HuH-7 (cell line): Measurements from ENCODE around the gene ANGEL2.
"Not testable (repeated sequence)": the region's sequence is repeated elsewhere in the genome, so short reads cannot be mapped to it uniquely, and the experiment has no call there.

Source experiments
- DNase-seq: peaks from one replicate; pipeline ENCODE4 v3.0.0; 2011; ENCODE audit warnings: low spot score

Gene ANGEL2

DNA sequence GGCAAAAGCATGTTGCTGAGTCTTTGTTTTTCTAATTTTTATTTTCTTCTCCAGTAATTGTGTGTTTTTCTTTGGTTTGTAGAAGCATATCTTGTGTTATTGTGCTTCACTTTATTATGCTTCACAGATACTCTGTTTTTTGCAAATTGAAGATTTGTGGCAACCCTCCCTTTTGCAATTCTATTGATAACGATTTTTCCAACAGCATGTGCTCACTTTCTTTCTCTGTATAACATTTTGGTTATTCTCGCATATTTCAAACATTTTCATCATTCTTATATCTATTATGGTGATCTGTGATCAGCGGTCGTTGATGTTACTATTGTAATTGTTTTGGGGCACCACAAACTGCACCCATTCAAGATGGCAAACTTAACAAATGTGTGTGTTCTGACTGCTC lies 3.8 kb upstream of the ANGEL2 start:
- no peak for DNase-seq

DNA sequence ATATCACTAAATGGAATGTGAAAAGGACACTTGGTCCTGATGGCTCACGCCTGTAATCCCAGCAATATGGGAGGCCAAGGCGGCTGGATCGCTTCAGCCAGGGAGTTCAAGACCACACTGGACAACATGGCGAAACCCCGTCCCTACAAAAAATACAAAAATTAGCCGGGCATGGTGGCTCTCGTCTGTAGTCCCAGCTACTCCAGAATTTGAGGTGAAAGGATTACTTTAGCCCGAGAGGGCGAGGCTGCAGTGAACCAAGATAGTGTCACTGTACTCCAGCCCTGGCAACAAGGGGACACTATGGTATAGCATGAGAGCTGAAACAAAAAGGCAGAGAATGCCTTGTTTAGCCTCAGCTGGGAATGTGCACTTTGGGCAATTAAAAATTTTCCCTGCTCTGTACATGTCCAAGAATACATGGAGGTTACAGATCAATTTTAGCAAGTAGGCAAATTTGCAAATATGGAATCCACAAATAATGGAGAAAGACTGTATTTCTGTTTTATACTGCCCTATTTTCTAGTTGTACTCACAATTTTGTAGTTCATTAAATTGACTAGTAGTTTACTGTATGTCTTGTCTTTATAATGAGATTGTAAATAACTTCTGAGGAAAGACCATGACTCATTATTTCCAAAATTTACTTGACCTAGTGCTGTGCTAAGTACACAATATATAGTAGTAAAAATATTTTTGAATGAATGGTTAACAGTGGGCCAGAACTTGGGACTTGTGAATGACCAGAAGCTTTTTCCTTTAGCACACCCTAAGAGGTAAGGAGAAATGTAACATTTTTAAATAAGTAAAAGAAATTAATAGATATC lies 2.0 kb upstream of the ANGEL2 start:
- DNase-seq = no peak

DNA sequence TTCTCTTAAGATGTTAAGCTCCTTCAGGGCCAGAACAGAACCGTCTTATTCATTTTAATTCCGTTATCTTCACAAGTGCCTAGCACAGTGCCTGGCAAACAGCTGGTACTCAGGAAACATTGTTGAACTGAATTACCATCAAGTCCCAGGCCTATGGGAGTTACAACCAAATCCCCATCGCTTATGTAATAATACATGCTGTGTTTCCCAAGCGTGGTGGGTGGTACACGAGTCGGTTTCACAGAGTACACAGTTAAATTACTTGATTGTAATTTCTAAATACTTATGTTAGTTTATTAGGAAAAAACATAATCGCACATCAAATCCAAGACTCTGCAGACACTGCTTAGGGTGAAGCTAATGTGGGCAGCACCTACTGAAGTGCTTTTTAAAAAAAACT lies 1.0 kb downstream of the ANGEL2 start:
- DNase-seq = peak; percentile 15

DNA sequence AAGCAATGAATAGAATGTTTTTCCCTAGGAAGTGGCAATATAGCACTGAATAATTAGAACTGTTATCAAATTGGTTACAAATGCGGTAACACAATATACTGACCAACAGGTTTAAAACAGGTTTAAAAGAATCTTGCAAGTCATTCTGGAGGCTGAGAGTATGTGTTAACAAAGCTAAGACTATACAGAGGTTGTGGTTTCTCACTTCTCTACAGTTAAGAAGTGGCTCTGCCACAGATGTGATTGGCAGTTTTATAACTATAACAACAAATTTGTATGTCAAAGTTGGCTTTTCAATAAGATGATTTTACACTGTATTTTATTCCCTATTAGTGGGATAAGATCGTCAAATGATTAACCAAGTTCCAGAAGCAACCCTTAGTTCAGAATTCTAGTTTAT lies 7.1 kb downstream of the ANGEL2 start:
- no peak for DNase-seq

DNA sequence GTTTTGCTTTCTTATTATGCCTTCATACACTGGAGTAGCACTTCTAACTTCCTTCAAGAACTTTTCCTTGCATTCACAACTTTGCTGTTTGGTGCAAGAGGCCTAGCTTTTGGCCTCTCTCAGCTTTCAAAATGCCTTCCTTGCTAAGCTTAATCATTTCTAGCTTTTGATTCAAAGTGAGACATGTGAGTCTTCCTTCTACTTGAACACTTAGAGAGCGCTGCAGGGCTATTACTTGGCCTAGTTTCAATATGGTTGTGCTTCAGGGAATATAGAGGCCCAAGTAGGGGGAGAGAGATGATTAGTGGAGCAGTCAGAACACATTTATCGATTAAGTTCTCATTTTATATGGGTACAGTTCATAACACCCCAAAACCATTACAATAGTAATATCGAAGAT lies 12.4 kb downstream of the ANGEL2 start:
- no peak for DNase-seq

DNA sequence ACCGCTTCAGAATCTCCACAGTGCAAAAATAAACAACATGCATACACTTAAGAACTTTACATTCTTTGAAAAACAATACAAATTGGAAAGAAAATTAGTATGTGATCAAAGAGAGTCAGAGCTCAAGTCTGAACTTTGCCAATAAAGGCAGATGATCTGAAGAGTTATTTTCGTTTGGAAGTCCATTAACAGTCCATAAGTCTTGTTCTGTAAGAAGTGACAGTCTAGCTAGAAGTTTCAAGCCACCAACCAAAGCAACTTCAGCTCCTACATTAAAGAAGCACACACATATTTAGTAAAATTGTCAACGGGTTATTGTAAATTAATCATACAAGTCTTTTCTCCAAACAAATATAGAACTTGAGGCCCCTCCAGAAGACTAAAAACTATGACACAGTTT lies 20.7 kb downstream of the ANGEL2 start:
- no peak for DNase-seq

DNA sequence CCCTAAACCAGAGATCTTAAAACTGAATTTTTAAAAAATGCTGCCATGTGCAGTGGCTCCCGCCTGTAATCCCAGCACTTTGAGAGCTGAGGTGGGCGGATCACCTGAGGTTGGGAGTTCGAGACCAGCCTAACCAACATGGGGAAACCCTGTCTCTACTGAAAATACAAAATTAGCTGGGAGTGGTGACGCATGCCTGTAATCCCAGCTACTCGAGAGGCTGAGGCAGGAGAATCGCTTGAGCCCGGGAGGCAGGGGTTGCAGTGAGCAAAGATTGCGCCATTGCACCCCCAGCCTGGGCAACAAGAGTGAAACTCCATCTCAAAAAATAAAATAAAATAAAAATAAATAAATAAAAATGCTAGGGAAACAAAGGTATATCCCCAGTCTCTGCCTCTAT lies 21.7 kb downstream of the ANGEL2 start:
- DNase-seq = not testable (repeated sequence)

DNA sequence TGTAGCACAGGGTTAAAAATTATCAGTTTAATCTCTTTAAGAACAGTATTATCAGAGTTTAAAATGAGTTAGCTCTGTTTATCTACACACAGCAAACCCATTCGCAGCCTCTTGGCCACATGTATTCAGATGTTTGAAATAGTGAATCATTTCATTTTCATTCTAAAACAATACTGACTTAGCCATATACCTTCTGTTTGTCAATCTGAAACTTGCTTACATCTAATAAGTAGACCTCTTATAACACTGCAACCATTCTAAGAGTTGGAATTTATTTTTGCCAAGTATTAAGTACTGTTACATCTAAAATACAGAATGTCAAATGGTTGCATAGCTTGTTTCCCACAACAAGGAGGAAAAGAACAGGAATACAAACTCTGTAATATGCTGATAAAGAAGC lies 25.4 kb downstream of the ANGEL2 start:
- no peak for DNase-seq

DNA sequence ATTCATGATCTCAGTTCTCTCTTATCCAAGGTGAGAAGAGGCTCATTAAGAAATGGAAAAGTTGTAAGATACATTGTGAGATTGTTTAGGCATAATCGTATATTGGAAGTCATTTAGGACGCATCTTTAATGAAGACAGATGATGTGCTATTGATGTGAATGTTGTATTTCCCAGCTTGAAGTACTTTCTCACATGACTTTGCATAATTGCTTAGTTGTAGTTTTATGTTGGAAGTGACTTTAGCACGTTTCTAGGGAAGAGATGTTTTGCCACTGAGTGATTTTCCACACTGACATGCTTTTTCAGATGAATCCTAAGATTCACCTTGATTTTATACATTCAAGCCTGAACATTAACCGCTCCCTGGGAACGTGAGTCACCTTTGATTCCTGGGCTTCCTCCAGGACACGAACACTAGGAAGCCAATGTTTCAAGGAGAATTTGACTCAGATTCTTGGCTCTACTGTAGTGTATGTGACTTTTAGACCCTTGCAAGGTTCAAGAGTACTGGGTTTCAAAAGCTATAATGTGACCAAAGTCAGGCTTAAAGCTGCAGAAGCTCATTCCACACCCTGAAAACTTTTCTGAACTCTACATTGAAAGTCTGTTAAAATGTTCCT lies 27.9 kb downstream of the ANGEL2 start:
- DNase-seq = no peak

DNA sequence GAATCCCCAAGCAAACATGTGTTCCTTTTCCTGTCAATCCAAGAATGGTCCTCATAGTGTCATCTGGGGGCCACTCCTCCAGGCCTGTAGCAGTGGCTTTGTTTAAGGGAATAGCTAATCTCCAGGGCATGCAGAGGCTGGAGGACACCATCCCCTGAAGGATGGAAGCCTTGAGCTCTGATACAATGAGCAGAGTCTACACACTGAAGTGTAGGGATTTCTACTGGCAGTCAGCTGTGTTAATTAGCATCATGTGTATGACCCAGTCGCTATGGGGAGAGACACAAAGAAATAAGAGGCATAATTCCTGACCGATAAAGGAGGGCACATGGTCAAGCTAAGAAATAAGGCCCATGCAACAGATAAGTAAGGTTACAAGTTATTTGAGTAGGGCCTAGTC lies 29.1 kb downstream of the ANGEL2 start:
- no peak for DNase-seq

DNA sequence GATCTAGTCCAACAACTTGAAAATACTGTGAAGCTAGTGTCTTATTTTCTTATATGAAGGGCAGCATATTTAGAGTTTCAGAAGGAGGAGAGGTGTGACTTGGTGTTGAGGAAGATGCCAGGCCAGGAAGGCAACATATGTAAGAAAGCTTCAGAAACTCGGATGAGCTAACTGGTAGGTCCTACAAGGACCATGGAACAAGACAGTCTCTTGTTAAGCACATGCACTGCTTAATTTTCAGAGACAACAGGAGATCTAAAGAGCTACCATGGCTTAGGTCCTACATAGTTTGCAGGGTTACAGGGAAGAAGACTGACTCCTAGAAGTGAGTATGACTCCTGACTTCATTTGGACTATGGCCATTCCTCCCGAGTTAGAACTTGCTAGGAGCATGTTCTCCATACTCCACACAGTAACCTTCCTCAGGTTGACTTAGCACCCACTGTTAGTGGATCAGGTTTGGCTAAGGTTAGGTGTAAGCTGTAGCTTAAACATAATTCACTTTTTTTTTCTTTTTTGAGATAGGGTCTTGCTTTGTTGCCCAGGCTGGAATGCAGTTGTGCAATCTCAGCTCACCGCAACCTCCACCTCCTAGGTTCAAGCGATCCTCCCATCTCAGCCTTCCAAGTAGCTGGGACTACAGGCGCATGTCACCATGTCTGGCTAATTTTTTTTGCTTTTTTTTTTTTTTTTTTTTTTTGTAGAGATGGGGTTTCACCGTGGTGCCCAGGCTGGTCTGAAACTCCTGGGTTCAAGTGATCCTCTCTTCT lies 31.0 kb downstream of the ANGEL2 start:
- DNase-seq = no peak

DNA sequence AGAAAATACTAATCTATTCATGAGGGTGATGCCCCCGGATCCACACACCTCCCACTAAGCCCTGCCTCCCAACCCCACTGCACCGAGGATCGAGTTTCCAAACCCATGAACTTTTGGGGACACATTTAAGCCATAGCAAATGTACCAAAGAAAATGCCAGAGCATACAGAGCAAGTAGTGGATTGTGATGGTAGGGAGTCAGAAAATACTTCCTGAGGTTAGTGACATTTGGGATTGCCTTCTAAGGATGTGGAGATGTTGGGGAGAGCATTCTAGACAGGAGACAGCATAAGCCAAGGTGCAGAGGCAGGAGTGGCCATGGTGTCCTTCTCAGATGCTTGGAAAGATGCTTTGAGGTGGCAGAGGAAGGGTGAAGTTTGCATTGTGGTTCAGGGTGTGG lies 32.2 kb downstream of the ANGEL2 start:
- DNase-seq = no peak

DNA sequence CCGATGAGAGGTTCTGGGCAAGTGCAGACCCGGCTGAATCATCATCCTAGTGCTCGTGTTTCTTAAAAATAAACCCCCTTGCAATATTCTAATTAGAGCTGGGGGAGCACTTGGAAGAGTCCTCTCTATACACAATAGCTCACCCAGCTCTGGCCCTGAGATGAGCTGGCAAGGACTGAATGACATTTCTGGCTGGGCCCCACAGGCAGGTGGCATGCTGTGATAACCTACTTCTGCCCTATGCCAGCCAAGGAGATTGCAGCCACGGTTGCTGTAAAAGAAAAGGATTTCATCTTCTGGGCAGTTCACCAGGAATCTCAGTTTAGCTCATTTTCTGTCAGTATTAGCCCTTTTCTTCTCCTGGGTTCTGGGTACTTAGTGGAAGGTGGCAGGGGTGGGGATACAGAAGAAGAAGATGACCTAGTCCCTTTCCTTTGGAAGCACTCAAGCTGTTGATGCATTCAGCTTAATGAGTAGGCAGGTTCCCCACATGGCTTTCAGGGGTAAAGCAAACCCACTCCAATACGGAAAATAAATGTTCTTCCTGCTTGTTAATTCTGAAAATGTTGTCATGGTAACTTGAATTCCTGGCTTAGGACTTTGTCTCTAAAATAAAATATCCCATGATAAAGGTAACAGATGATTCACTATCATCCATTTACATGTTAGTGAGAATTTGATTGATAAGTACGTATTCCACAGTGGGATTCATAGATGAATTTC lies 33.1 kb downstream of the ANGEL2 start:
- DNase-seq = no peak

DNA sequence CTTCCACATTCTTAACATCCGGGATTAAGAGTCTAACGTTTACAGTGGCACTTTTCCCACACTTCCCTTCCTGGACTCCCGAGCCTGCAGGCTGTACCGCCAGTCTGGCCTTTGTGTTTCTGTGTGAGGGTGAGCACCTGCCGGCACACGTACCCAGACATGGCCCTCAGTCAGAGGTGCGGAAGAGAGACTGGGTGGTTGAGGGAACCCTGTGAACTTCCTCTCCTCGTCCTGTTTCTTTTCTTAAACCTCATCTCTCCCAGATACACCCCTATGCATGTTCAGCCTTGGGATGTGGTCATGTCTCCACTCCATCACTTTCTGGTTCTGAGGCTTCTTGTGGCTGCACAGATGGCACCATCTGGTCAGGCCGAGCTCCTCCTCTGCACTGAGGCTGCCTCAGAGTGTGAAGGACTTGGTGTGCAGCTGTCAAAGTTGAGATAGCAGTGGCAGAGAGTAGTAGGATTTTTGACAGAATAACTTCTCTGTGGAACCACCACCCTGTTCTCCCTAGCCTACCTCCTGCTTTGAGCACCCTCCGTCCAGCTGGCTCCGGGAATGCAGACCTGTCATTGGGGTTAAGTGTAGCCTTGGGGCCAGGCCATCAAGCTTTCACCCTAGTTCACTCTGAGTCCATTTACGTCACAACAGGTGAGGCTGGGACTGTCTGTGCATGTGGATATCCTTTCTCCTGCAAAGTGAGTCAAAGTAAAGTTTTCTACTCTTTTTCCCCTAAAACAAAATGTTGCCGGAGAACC lies 33.9 kb downstream of the ANGEL2 start:
- DNase-seq = no peak

DNA sequence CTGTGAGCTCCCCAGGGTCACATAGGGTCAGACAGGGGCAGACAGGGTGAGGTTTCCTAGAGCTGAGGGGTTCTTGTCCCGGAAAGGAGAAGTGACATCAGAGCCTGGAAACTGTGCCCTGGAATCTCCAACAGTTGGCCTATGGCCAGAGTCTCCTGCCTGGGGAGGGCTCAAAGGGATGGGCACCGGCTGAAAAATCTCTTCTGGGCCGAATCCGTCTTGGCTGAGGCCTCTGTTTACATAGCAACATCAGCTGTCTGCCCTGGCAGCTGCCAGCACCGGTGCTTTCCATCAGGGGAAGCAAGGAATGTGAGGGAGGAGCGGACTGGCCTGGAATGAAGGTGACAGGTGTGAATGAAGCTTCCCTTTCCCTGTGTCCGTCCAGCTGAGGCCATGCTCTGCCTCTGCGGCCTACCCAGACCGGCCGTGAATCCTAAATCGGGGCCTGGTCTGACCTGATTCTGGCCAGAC lies 34.6 kb downstream of the ANGEL2 start:
- DNase-seq = no peak

DNA sequence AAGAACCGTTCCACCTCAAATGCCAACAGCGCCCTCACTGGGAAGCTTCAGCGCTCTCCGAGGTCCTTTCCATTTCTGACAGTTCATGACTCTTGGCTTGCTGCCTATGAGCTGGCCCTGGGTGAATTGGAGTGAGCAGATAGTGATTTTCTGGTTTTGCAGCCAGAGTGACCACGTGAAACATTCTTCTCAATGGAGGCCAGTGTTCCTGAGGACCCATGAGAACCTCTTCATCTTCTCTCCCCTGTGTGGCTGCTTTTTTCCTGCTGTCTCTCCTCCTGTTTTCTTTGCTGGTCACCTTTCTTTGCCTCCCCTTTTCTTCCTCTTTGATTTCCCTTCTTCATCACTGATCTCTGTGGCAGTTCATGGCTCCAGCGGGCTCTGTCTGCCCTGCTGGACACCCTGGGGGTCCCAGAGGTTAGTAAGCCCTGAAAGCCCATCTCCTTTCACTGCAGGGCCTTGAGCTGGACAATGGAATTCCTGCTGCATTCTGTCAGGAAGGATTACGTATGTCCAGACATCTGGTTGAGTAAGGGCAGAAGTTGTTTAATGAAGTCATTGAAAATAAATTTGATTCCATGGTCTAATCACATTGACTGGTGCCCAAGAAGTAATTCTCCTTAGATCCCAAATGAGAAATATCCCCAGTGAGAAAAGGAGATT lies 35.4 kb downstream of the ANGEL2 start:
- no peak for DNase-seq

DNA sequence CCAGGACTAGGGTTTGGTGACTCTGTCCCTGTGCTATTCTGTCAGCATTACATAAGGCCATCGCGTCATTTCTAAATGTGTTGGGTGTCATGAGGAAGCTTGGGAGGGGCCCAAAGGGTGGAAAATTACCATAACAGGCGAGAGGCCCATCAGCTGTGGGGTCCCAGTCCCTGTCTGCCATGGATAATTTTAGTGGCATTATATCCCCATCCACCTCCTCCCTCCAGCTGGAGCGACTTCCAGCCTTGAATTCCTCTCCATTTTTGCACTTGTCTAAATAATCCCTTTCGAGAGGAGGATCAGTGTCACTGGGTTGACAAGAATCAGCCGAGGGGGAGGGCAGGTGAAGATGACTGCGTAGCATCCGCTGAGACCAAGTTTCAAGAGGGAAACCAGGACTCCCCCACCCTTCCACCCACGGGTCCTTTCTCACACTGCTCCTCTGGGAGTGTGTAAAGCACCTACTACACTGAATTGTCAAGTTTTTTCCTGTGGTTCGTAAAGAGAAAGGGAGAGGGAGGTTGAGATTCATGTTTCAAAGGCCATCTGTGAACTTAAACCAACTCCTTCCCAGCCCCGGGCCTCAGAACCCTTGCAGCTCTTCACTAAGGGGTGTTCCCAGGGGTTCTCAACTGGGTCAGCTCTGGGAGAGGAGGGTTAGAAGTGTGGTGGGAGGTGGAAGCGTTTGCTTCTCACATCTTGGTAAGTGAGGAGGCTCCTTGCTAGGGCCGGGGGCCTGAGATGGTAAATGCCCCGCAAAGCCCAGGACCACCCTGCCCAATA lies 36.1 kb downstream of the ANGEL2 start:
- DNase-seq = no peak

DNA sequence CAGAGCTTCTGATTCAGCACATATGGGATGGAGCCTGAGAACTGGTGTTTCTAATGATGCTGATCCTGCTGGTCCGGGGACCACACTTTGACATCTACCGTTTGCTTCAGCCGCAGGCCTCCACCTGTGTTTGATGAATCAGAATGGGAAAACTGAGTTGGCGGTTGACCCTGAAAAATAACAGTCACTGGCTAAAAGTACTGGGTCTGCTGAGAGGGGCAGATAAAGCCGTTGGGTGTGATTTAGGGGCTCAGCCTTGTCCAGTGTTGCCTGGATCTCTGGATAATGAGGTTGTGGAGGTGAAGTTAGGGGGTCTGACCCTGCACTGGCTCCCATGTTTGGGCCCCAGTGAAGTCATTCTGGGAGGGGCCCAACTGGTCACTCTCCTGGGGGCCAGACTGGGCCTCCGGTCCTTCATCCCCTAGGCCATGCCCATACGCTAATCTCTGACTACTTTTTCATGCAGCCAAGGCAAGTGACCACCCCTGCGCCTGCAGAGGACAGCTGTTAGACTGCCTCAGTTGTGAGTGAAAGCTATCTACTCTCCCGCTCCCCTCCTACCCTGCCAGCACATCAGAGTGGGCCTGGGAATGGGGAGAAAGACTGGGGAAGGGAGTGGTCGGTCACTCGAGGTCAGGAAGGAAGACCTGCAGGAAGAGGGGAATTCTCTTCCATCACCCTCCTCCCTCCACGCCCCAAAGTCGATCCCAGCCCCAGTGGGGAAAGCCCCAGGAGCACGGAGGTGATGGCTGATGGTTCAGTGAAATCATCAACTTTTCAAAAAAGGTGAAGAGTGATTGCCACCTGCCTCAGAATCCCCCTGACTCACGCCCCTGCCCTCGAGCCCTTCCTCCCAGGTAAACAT lies 37.7 kb downstream of the ANGEL2 start:
- DNase-seq = no peak

DNA sequence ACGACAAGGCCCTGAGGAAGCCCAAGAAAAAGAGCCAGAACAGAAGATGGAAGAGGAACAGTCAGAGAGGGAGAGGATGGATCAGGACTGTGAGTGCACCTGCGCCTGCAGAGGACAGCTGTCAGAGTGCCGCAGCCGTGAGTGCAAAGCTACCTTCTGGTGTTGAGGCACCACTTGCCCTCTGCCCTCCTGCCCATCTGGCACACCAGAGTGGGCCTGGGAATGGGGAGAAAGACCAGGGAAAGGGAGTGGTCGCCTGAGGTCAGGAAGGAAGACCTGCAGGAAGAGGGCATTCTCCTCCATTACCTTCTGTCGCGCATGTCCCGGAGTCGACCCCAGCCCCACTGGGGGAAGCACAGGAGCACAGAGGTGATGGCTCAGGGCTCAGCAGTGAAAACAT lies 39.1 kb downstream of the ANGEL2 start:
- DNase-seq = no peak
